ENCODE measurements around the gene TNFAIP8L2. TPM values are rescaled to one million over a fixed set of nuclear protein-coding genes. Genes with fewer than 3 reads are reported as not detected.

Gene TNFAIP8L2
- total RNA-seq, 1 experiment from 2014 or later: not detected

DNA sequence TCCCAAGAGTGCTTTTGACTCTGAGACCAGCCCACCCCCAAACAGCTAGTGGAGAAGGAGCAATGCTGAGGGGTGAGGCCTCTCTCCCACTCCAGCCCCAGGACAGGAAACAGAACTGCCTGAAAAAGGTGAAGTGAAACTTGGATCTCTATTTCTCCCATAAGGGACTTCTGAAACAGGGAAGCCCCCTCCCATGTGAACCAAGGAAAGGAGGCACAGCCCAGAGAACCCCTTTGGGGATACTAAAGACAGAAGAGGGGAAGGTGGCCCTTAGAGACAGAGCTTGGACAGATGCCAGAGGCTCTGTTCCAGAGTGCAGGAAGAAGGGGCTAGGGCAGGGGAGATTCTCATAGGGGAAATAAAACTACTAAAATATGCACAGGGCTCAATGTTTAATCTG is 2.9 kb downstream of the TNFAIP8L2 start:
- no peak overlapping the region for H3K23ac ChIP-seq (ENCODE audit: insufficient read length, low read depth, low read length)
- no peak overlapping the region for H3T11ph ChIP-seq (ENCODE audit: low read length)
- H3K9me3 ChIP-seq (ENCODE audit: control insufficient read depth, low read depth, low read length): no peaks in the 10 kb centered on the region
- no peak overlapping the region for H3K4me2 ChIP-seq (ENCODE audit: insufficient read depth, insufficient read length, low read length)
- no peak overlapping the region for H3K56ac ChIP-seq (ENCODE audit: insufficient read length, low read depth, low read length)
- no peak overlapping the region for H2BK20ac ChIP-seq (ENCODE audit: low read depth, low read length, poor library complexity, severe bottlenecking)
- no peaks in the 10 kb centered on the region for H3K23me2 ChIP-seq (ENCODE audit: insufficient read length, low read depth, low read length, poor library complexity, severe bottlenecking)
- H4K91ac ChIP-seq (ENCODE audit: insufficient read length, low read depth, low read length): no peak overlapping the region
- no peak overlapping the region for H3K18ac ChIP-seq (ENCODE audit: insufficient read length, low read depth, low read length)
- no peak overlapping the region for H2BK15ac ChIP-seq (ENCODE audit: low read depth, low read length)
- no peak overlapping the region for H4K8ac ChIP-seq (replicated peaks; ENCODE audit: insufficient read length, low read depth, low read length)
- H4K5ac ChIP-seq (ENCODE audit: insufficient read length, low read depth, low read length): no peak overlapping the region
- Mint-ChIP-seq H3K9me3 (no peaks in the 10 kb centered on the region; a peak in 1 of 5 replicates), H3K4me1 (peaks cover 12 to 14% of the 10 kb centered on the region in 2 experiments), H3K36me3 (ENCODE audit: insufficient read depth in 1 of 3, low read depth in 3 of 3) (peaks cover 5 to 29% (median 25%) of the 10 kb centered on the region in 3 experiments; a peak in 6 of 7 replicates), H3K4me3 (no peak overlapping the region), H3K27me3 (ENCODE audit: low read depth) (no peaks in the 10 kb centered on the region), H3K27ac (peak overlapping the region in 2 of 3 experiments; percentile 53 to 59; a peak in 2 of 7 replicates)
- H2BK120ac ChIP-seq (ENCODE audit: low read depth, low read length, poor library complexity, severe bottlenecking): no peak overlapping the region
- no peak overlapping the region for H2AK5ac ChIP-seq (ENCODE audit: insufficient read length, low read length)
- DNase-seq: no peak
- no peaks in the 10 kb centered on the region for H3K79me1 ChIP-seq (ENCODE audit: insufficient read depth, low read depth, low read length, poor library complexity, severe bottlenecking)
- H2BK5ac ChIP-seq (ENCODE audit: insufficient read length, low read length): no peak overlapping the region
- no peak overlapping the region for H3K27ac ChIP-seq (ENCODE audit: insufficient read length, low read depth, low read length)
- H2AFZ ChIP-seq (ENCODE audit: low read length): no peak overlapping the region
- H2BK12ac ChIP-seq (ENCODE audit: insufficient read length, low read depth, low read length): no peak overlapping the region
- H4K20me1 ChIP-seq (ENCODE audit: control insufficient read depth, insufficient read depth, insufficient read length): no peaks in the 10 kb centered on the region
- no peak overlapping the region for H3K4ac ChIP-seq (ENCODE audit: low read depth, low read length)
- TF ChIP-seq, protein P1, sequence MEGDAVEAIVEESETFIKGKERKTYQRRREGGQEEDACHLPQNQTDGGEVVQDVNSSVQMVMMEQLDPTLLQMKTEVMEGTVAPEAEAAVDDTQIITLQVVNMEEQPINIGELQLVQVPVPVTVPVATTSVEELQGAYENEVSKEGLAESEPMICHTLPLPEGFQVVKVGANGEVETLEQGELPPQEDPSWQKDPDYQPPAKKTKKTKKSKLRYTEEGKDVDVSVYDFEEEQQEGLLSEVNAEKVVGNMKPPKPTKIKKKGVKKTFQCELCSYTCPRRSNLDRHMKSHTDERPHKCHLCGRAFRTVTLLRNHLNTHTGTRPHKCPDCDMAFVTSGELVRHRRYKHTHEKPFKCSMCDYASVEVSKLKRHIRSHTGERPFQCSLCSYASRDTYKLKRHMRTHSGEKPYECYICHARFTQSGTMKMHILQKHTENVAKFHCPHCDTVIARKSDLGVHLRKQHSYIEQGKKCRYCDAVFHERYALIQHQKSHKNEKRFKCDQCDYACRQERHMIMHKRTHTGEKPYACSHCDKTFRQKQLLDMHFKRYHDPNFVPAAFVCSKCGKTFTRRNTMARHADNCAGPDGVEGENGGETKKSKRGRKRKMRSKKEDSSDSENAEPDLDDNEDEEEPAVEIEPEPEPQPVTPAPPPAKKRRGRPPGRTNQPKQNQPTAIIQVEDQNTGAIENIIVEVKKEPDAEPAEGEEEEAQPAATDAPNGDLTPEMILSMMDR (conservative IDR thresholded peaks at IDR 0.05): no peak
- H3K27me3 ChIP-seq (ENCODE audit: insufficient read depth, low read length): no peaks in the 10 kb centered on the region
- no peaks in the 10 kb centered on the region for H3K79me2 ChIP-seq (ENCODE audit: insufficient read depth, low read length)
- H3K9ac ChIP-seq (ENCODE audit: extremely low read depth, insufficient read length, low read length): no peak overlapping the region
- no peaks in the 10 kb centered on the region for H3K4me1 ChIP-seq (ENCODE audit: insufficient read depth, low read length)
- no peak overlapping the region for H3K14ac ChIP-seq (ENCODE audit: insufficient read depth, low read length)
